Vagina (tissue), 2 donors: ENCODE results near the gene BLTP3A. TPM values are rescaled to one million over a fixed set of nuclear protein-coding genes. Genes with fewer than 3 reads are reported as not detected.
"Not testable (repeated sequence)": the region's sequence is repeated elsewhere in the genome, so short reads cannot be mapped to it uniquely, and the experiment has no call there.

Experiments
- DNase-seq, 2 donors: peaks; one replicate each; pipeline ENCODE4 v3.0.0-alpha.2; 2017; ENCODE audit errors: extremely low spot score in 2 of 2
- H3K27ac ChIP-seq: fragments of 200-600 bp; sonication (generic); one replicate; pipeline ENCODE4 v1.5.1; 2019
- H3K27me3 ChIP-seq: fragments of 200-600 bp; sonication (generic); one replicate; pipeline ENCODE4 v1.5.1; 2019
- H3K36me3 ChIP-seq, 2 donors: fragments of 200-600 bp; sonication (generic); one replicate each; pipeline ENCODE4 v1.5.1; 2017 to 2019
- H3K4me1 ChIP-seq: fragments of 200-600 bp; sonication (generic); one replicate; pipeline ENCODE4 v1.5.1; 2019
- H3K4me3 ChIP-seq, 2 donors: fragments of 200-600 bp; sonication (generic); 1 replicate in 1 of 2; 2 replicates in 1 of 2; pipeline ENCODE4 v1.5.1; 2016 to 2019
- H3K9me3 ChIP-seq: fragments of 200-600 bp; sonication (generic); one replicate; pipeline ENCODE4 v1.5.1; 2019
- POLR2A ChIP-seq, 2 donors: fragments of 450-650 bp; IDR thresholded peaks; one replicate each; pipeline ENCODE4 v1.6.1; 2017; ENCODE audit warnings: antibody characterized with exemption in 2 of 2, mild to moderate bottlenecking in 2 of 2, moderate library complexity in 2 of 2
- POLR2AphosphoS5 ChIP-seq, 2 donors: sonication (generic); formaldehyde crosslinking; IDR thresholded peaks; one replicate each; pipeline ENCODE4 v1.9.0; 2017; ENCODE audit warnings: antibody characterized with exemption in 2 of 2, mild to moderate bottlenecking in 2 of 2, low read depth in 1 of 2; ENCODE audit not compliant: insufficient read depth in 1 of 2
- intact Hi-C: fragments of 100-400 bp; cut with DNase I; formaldehyde crosslinking; loops from one replicate; pipeline ENCODE4 v1.15.1; 2023
- total RNA-seq: library from RNA; depleted of rRNA; stranded (reverse); fragments of >200 nt; gene quantifications from one replicate; pipeline ENCODE4 v1.2.3, GENCODE V29; 2016
- TF ChIP-seq, protein P1 (sequence below), 3 experiments: fragments of 450-650 bp in 2 of 3; fragments of 200-600 bp in 1 of 3; sonication (generic) in 1 of 3; IDR thresholded peaks; one replicate each; pipeline ENCODE4 v1.5.1; 2017 to 2019; ENCODE audit warnings: antibody characterized with exemption in 3 of 3, mild to moderate bottlenecking in 2 of 3, moderate library complexity in 2 of 3

The BLTP3A gene
- total RNA-seq, 1 donor from 2014 or later: 10.1 TPM

DNA sequence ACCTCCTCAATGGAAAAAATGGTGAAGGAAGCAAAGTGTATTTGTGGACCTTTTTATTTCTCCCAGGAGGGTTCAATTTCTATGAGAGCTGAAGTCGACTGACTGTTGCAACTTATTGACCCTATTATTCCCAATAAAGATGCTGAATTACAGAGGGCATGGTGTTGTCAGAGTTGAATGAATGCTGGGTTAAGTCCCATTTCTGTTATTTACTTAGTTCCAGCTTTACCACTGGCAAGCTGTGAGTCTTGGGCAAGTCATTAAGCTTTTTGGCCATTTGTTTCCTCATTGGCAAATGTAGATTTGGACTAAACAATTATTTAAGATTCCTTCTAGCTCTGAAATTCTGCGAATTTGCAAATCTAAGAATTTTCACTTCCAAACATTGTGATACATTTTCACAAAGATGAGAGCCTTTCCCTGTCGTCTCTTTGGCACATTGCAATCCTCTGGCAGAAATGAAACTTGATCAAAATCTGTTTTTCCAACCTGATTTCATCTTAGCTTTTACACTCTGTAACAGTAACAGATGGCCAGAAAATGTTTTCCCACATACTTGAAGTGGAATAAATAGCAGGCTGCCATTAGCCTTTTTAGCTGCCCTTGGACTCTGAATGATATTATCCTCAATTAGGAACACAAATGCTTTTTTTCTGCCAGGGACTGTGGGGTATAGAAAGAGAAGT, 21.3 kb downstream of the BLTP3A start:
- Histone ChIP-seq H3K4me3 (no peak overlapping the region), H3K4me1 (no peaks in the 10 kb centered on the region), H3K9me3 (no peaks in the 10 kb centered on the region), H3K27ac (no peak overlapping the region), H3K27me3 (no peaks in the 10 kb centered on the region), H3K36me3 (no peaks in the 10 kb centered on the region)
- DNase-seq: no peak
- TF ChIP-seq POLR2AphosphoS5 (IDR thresholded peaks at IDR 0.05; ENCODE audit: insufficient read depth in 1 of 2, low read depth in 1 of 2) (no peak), POLR2A (IDR thresholded peaks at IDR 0.05) (no peak)
- TF ChIP-seq, protein P1, sequence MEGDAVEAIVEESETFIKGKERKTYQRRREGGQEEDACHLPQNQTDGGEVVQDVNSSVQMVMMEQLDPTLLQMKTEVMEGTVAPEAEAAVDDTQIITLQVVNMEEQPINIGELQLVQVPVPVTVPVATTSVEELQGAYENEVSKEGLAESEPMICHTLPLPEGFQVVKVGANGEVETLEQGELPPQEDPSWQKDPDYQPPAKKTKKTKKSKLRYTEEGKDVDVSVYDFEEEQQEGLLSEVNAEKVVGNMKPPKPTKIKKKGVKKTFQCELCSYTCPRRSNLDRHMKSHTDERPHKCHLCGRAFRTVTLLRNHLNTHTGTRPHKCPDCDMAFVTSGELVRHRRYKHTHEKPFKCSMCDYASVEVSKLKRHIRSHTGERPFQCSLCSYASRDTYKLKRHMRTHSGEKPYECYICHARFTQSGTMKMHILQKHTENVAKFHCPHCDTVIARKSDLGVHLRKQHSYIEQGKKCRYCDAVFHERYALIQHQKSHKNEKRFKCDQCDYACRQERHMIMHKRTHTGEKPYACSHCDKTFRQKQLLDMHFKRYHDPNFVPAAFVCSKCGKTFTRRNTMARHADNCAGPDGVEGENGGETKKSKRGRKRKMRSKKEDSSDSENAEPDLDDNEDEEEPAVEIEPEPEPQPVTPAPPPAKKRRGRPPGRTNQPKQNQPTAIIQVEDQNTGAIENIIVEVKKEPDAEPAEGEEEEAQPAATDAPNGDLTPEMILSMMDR (IDR thresholded peaks at IDR 0.05): no peak
- intact Hi-C loops: no loop called here

DNA sequence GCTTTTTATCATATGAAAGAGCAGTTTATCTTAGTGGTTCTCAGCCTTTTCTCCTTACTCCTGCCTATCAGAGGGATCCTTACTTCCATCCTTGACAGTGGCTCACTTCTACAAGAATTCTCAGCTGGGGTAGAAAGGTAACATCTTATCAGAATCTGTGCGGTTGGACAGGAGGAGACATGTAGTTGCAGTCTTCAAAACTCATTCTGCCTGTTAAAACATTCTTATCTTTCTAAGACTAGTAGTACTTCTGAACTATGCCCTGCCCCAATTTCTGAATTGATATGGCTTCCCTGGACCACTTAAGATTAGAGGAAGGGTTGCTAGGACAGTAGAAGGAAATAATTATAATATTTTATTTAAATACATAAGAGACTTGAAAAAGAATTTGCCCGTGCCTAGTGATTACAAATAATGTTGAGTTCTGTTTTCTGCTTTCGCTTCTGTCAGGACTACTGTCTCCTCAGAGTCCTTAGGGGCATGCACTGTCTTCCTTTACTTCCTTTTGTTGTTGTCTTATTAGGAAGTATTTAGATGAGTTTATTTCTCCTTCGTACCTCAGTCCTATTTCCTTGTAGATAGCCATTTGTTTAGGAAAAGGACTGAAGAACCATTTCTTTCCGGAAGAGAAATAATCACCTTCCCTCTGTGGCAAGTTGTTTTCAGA, 24.9 kb downstream of the BLTP3A start:
- no peak overlapping the region for H3K4me3 ChIP-seq
- H3K36me3 ChIP-seq: no peaks in the 10 kb centered on the region
- no peak for DNase-seq
- H3K27ac ChIP-seq: no peak overlapping the region
- no peaks in the 10 kb centered on the region for H3K9me3 ChIP-seq
- no peaks in the 10 kb centered on the region for H3K4me1 ChIP-seq
- H3K27me3 ChIP-seq: no peaks in the 10 kb centered on the region
- TF ChIP-seq POLR2AphosphoS5 (IDR thresholded peaks at IDR 0.05; ENCODE audit: insufficient read depth in 1 of 2, low read depth in 1 of 2): no peak
- TF ChIP-seq, protein P1 (IDR thresholded peaks at IDR 0.05): no peak
- intact Hi-C loops: no loop called here

DNA sequence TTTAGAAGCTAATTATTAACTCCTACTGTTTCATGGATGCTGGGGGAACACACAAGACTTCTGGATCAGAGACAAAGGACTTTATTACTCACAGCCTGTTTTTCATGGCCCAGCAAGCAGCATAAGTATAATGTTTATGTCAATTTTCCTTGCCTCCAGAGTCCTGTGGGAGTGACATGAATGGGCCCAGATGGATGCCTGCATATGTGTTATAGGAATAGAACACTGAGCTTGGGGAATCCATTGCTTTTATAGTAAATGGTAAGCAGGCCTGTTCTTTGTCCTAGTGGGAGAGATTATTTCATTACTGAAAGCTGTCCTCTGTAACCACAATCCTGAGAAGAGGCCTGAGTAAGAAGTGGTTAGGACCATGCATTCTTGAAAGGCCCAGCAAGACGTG, 25.6 kb downstream of the BLTP3A start:
- no peak for DNase-seq
- intact Hi-C loops: no loop called here
- no peak for TF ChIP-seq POLR2AphosphoS5 (IDR thresholded peaks at IDR 0.05; ENCODE audit: insufficient read depth in 1 of 2, low read depth in 1 of 2)
- TF ChIP-seq, protein P1 (IDR thresholded peaks at IDR 0.05): no peak
- Histone ChIP-seq H3K9me3 (no peaks in the 10 kb centered on the region), H3K36me3 (no peaks in the 10 kb centered on the region), H3K4me3 (no peak overlapping the region), H3K4me1 (no peaks in the 10 kb centered on the region), H3K27me3 (no peaks in the 10 kb centered on the region), H3K27ac (no peak overlapping the region)

DNA sequence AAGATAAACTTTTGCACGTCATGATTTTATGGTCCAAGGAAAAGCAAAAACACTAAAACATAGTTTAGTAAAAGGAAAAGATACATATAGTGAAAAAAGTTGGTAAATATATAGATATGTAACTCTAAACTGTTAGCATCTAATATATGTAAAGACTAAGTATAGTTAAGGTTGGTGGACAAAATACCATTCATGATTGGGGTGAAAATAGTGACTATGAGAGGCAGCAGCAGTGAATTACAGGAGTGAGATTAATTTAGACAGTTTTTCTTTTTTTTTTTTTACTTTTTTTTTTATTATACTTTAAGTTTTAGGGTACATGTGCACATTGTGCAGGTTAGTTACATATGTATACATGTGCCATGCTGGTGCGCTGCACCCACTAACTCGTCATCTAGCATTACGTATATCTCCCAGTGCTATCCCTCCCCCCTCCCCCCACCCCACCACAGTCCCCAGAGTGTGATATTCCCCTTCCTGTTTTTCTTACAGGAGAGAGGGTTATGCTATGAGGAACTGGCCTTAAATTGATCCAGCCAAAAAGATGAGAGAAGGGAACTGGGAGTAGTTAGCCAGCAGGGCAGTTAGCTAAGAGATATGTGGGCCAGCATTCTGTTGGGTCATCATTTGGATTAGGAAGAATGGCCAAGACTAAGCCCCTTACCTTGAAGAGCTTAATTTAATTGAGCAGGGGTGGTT, 27.1 kb downstream of the BLTP3A start:
- H3K36me3 ChIP-seq, DNase-seq, H3K27me3 ChIP-seq, H3K4me1 ChIP-seq, H3K9me3 ChIP-seq, H3K4me3 ChIP-seq, intact Hi-C loops, H3K27ac ChIP-seq: not testable (repeated sequence)

DNA sequence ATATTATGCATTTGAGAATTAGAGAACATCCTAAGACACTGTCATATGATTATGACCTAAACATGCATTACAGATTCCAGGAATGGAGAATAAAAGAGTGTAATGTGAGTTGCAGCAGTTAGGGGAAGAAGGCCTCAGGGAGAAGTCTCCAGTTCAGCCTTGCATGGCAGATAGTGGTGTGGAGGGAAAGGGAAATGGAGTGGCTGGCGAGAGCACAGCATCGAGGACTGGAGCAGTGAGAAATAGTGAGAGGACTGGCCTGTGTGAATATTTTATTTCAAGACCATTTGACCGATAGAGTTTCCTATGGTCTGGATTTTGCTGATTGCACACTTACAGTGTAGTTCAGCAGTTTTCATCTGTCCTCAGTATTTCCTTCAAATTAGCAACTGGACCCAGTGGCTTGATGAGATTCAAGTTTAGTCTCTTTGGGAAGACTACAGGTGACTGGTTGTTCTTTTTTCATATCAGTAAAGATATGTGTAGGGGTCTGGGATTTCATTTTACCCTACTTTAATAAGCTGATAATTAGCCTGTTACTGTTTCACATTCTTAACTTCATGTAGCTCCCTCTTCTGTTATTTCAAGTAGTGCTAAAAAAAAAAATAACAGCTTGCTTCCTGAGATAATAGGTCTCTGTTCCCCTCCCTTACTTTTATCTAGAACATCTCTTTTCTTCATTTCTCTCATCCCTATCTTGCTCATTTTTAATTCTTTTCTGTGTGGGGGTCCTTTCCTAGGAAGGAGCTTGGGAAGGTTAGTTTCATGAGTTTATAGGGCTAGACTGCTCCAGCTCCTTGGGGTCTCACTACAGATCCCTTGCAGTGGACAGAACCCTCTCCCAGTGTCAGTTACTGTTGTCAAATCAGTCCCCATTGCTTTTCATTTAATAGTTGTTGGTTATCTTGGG, 27.9 kb downstream of the BLTP3A start:
- Histone ChIP-seq H3K27me3 (no peaks in the 10 kb centered on the region), H3K9me3 (no peaks in the 10 kb centered on the region), H3K27ac (no peak overlapping the region), H3K4me1 (no peaks in the 10 kb centered on the region), H3K36me3 (peaks cover 0 to 9% of the 10 kb centered on the region in 2 donors), H3K4me3 (no peak overlapping the region)
- intact Hi-C loops: no loop called here
- TF ChIP-seq POLR2A (IDR thresholded peaks at IDR 0.05) (no peak), POLR2AphosphoS5 (IDR thresholded peaks at IDR 0.05; ENCODE audit: insufficient read depth in 1 of 2, low read depth in 1 of 2) (no peak)
- TF ChIP-seq, protein P1 (IDR thresholded peaks at IDR 0.05): no peak
- DNase-seq: no peak
